ACHN (cell line): ENCODE measurements around the gene SLC6A11.

Experiments used
- DNase-seq: peaks from one replicate; pipeline ENCODE4 v3.0.0-alpha.2; 2015
- in situ Hi-C: cut with HindIII; loops from 2 replicates; pipeline ENCODE4 v1.10.0; 2017; ENCODE audit warnings: low sequenced_read_pairs, low pct_ligation_motif_present, low pct_unique_long_range_greater_than_20kb

Gene SLC6A11

DNA sequence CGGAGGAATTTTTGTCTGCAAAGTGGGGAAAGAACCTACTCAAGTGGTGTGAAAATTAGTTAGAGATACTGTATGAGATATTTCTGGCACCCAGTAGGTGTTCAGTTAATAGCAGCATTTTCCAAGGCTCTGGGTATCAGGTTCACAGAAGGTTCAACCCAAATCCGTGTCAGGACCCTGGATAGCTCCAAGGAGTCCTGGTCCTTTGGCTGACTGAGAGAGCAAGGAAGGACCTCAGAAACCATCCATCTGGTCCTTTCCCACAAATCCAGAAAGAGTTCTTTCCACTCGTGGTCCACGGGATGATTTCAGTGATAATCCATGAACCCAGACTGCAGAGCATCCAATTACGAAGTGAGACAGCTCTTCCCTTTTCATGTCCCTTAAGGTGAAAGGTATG is 51.4 kb downstream of the SLC6A11 start:
- in situ Hi-C loops = no loop called here
- DNase-seq = peak; percentile 15

DNA sequence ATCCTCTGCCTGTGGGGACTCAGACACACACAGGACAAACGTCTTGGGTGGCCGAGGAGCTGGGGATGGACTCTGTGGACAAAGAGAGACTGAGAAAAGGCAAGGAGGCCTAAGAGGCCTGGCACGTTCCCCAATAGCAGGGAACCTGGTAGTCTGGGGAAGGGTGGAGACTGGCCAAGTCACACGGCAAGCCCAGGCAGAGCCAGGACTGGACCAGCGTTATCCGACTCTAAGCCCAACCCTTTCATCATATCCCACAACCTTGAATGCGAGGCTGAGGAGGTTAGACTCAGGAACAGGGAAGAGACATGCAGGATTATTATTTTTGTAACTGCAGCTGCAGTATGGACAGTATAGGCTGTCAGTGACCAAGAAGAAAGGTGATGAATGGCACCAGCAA is 53.4 kb downstream of the SLC6A11 start:
- no peak for DNase-seq
- in situ Hi-C loops = no loop called here

DNA sequence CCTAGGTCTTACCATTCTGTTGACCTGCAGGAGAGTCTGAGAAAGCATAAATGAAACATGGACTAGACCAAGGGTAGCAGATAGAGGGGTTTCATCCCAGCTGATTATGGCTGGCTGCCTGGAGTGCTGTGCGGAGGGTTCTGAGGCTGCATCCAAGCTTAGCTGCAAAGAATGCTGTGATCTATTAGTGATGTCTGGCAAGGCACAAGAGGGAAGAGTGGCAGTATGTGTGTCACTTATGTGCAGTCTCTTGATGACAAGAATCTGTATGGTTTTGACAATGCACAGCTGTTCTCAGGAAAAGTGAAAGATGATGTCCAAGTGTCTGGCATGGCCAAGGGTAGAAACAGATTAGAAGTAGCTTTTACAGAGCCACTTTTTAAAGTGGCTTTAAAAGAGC is 54.3 kb downstream of the SLC6A11 start:
- DNase-seq = no peak
- in situ Hi-C loops = no loop called here

DNA sequence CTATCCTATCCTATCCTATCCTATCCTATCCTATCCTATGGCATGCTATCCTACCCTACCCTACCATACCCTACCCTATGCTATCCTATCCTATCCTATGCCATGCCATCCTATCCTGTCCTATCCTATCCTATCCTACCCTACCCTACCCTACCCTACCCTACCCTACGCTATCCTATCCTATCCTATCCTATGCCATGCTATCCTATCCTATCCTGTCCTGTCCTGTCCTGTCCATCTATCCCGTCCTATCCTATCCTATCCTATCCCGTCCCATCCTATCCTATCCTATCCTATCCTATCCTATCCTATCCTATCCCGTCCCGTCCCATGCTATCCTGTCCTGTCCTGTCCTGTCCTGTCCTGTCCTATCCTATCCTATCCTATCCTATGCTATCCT is 57.4 kb downstream of the SLC6A11 start:
- DNase-seq = no peak
- in situ Hi-C loops = no loop called here

DNA sequence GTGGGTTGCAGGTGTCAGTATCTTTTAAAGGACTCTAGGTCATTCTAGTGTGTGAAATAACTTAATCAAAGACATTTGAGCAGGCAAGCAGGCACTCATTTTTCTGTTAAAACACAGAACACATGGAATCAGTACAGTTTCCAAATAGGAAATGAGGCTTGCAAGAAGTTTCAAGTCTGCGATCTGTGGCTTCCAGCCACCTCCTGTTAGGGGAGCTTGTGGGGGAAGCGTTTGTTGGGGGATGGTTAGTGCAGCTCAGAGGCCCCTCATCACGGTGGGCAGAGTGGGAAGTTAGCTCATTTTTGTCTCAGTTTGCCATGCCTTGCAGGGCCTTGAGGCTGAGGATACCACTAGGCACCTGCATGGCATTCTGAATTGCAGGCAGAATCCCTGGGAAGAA is 59.9 kb downstream of the SLC6A11 start:
- no peak for DNase-seq
- in situ Hi-C loops = no loop called here

DNA sequence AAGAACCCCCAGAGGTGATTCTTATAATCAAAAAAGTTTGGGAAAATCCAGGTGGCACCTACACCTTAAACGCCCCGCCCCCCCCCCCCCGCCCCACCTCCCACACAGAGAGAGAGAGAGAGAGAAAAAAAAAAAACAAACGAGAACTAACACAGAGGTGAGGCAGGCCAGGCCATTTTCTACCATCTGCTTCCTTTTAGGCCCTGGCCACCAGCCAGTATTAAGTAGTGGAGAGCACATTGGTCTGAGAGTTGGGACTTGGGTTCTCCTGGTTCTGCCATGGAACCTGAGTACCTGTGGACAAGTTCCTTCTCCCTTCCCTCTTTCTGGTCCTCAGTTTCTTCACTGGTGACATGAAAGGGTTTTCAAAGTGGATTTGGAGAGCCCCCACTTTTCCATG is 60.6 kb downstream of the SLC6A11 start:
- in situ Hi-C loops = no loop called here

DNA sequence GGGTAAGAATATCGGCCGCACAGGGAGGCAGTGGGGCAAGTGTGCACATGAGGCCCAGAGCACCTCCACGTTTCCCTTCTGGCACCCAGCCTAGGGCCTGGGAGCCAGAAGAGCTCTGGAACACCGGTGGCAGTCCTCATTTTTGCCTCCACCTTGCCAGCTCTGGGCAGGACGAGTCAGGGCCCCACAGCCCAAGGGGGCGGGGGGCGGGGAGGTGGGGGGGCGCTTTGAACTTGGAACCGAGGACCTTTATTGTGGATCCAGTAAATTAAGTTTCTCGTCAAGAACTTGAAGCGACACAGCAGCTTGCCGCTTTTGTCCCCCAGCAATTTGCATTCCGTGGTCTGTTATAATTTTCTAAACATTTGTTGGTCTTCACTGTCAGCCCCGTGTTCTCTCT is 66.8 kb downstream of the SLC6A11 start:
- DNase-seq = no peak
- in situ Hi-C loops = no loop called here

More for the DNA sequence above, 60.6 kb downstream of the SLC6A11 start:
- no peak for DNase-seq

DNA sequence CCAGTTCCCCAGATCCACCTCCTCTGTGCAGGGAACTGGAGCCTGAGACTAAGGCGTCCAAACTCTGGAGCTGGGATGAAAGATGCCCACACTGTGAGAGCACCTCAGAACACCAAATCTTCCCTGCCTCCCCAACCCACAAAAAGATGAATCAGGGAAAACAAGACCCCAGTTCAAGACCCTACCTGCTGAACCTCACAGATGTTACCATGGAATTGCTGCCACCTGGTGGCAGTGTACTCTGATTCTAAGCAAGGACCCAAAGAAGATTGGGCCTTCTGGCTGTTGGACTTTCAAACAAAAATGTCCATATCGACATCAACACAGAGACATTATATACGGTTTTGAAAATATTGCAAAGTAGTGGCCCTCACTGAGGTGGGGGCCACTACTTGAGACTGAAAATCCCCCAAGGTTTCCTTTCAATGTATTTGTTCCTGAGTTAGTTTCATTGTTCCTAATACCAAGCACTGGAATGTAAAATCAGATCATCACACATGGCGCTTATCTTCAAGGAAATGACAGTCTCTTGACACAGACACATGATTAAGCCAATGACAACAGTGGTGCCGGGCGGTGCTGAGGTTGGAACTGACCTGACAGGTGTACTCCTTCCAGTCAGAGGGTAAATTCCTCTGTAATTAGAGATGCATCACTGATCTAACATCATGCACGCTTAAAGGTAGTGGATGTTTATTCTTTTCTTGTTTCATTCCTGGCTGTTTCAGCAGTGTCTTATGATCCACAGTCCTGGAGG is 67.6 kb downstream of the SLC6A11 start:
- in situ Hi-C loops = no loop called here

DNA sequence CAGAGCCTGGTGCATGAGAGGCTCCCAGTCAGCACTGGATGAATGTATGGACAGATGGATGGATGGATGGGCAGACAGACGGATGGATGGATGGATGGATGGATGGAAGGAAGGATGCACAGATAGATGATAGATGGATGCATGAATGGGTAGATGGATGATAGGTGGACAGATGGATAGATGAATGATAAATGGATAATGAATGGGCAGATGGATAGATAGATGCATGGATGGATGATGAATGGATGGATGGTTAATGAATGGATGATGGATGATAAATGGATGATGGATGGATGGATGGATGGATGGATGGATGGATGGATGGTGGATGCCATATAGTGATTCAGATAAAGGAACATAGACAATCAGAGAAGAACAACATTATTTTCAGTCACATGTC is 71.0 kb downstream of the SLC6A11 start:
- in situ Hi-C loops = no loop called here

More for the DNA sequence above, 67.6 kb downstream of the SLC6A11 start:
- DNase-seq = peak; percentile 11

DNA sequence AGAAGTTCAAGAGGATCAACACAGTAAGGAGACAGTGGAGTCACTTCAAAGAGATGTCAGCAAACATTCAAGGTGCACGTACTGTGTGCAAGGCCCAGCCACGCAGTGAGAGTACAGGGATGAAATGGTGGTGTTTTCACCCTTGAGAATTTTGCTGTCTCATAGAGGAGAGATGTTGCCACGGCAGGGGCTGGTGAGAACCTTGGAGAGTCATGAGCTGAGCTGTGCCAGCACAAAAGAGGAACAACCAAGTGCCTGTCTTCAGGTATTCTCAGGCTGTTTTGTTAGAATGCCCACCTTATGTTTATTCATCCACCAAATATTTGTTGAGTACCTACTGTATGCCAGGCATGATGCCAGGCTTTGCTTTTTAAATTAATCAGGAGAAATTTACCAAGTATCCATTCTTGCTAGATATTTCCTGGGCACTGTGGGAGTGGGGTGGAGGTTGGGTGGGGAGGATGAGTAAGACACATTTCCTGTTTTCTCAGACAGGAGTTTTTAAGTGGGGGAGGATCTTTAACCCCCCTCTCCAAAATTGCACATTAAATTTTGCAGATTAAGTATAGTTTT is 72.6 kb downstream of the SLC6A11 start:
- DNase-seq = no peak
- in situ Hi-C loops = no loop called here

More for the DNA sequence above, 71.0 kb downstream of the SLC6A11 start:
- DNase-seq = no peak

DNA sequence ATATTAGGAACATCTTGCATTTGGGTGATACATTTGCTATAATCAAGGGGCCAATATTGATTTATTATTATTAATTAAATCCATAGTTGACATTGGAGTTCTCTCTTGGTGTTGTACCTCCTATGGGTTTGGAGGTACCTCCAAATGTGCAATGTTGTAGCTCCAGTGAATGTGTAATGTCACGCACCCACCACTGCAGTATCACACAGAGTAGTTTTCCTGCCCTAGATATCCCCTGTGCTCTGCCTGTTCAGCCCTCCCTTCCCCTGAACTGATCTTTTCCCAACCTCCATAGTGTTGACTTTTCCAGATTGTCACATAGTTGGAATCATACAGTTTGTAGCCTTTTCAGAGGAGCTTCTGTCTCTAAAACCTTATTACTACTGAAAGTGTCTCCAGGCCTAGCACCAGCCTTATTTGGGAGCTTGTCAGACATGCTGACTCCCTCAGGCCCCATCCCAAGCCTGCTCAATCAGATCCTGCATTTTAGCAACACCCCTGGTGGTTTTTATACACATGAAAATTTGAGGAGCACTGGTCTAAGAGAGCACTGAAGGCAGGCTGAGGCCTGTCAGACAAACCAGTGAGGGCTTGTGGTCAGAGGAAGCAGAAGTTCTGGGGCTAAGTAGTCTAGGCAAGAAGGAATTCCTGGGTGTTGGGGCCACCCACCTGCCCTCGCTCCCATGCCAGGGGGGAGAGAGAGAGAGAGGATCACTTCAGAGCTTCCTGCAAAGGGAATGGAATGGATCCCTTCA is 73.4 kb downstream of the SLC6A11 start:
- DNase-seq = no peak
- in situ Hi-C loops = no loop called here

DNA sequence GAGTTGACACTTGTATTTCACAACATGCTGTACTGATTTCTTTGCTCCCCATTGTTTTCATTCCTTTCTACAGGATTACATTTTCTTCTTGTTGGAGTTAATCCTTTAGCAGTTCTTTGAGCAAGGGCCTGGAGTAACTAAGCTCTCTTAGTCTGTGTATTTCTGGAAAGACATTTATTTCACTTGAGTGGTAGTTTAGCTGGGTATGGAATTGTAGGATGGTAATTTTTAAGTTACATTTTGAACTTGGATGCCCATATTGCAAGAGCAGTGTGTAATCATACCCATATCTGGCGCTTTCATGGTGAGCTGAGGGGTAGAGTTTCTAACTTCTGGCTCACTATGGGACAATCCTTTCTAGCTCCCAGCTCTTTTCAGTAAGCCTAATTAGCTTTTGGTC is 74.6 kb downstream of the SLC6A11 start:
- in situ Hi-C loops = no loop called here
- no peak for DNase-seq

DNA sequence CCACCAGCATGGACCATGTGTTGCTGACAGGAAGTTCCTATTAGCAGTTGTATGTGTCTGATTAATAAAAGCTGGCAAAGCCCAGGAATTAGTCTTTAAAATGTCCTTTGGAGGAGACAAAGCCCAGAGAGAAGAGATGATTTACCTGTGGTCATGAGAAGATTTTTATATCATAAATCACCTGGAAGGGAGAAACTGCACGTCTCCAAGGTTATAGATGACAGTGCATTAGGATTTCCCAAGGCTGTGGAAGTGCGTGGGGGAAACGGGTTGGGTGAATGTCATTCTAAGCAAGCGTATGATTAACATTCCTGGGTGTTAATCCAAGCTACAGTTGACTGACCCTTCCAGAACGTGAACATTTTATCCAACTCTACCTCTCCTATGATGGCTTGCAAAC is 76.6 kb downstream of the SLC6A11 start:
- in situ Hi-C loops = no loop called here
- no peak for DNase-seq

DNA sequence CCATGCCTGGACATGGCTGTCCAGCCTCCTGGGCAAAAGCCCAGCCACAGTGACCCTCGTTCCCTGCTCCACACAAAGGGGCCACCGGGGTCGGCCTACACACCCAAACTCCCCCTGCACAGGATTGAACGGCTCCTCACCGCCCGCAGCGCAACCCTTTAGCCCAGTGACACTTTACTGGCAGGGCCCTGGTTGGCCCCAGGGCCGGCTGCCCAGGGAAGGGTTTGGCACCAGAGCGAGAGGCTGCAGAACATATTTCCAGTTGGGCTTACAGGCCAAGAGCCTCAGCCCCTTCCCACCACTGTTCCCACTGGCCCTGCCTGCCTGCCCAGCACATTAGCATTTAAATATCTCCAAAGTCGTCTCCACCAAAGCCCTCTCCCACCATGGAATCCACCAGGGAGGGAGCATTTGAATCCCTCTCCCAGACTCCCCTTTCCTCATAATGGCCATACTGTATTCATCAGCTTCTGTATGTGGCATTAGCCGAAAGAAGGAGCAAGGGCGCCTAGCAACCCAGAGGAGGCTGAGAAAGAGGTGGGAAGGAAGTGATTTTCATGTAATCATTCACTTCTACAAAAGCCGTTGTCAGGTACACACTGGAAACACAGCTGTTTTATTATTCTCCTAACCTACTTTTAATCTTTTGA is 85.4 kb downstream of the SLC6A11 start:
- in situ Hi-C loops = no loop called here
- no peak for DNase-seq

DNA sequence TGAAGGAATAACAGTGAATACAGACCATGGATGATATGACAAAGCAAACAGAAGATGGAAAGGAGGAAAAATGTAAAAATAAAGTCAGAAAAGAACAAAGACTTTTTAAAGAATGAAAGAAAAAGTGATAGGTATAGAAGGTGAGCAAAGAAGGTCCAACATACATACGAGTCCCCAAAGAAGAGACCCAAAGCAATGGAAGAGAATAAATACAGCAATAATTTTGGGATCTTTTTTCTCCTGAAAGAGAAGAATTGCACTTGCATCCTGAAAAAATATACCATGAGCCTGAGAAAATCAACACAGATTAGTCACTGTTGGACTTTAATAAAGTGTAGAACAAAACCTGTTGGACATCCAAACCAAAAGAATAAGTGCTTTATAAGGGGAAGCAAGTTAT is 91.2 kb downstream of the SLC6A11 start:
- DNase-seq = peak; percentile 2
- in situ Hi-C loops = no loop called here

DNA sequence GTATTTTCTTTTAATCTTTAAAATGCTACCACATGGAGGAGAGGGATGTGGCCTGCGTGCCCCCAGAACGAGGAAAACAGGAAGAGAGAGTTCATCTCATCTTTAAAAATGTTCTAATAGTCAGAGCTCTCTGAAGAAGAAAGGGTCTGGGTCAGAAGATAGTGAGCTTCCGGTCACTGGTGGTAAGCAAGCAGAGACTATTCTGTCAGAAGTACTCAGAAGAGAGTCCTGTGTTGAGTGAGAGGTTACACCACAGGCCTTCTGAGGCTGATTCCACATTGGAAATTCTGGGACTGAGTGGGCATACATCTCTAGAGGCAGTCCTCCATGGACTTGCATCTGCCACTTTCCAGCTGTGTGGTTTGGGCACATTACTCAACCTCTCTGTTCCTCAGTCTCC is 94.3 kb downstream of the SLC6A11 start:
- in situ Hi-C loops = no loop called here

DNA sequence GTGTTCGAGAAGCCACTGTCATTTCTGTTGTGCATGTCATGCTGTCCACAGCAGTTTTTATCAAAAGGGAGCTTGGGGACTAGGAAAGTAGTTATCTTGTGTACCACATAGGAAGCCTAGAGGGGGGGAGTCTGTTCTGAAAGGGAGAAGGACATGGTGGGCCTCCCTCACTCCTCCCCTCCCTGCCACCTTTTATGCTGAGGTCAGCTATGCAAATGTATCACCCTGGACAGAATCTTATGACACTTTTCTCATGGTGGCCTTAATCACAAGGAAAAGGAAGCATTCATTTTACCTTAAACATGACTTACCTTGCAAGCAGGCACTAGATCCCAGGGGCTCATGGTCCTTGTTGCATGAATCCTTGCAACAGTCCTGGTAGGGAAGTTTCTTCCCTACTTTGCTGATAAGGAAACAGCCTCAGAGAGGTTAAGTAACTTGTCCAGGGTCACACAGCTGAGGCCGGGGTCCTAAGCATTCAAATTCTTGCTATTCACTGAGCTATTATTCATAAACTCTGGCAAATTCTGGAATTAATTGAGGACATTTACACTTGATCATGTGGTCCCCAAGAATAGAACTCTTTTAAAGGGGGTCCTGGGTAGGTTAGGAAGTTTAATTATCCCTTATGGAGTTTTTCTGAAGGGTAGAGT is 95.4 kb downstream of the SLC6A11 start:
- in situ Hi-C loops = no loop called here
- no peak for DNase-seq

More for the DNA sequence above, 94.3 kb downstream of the SLC6A11 start:
- DNase-seq = no peak

DNA sequence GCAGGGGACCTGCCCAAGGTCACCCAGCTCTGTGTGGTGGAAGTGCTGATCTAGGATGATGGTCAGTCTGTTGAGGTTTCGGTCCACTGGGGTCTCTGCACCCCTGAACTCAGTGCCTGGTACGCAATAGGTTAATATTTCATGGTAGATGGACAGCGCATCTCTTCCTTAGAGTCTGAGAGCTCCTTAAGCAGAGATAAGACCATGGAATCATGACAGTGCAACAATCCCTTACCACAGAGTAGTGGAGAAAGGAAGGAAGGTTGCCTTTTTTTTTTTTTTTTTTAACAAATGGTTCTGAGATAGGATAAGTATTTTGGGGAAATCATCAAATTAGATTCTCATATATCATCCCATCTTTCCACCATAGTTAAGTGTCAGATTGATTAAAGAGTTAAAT is 96.8 kb downstream of the SLC6A11 start:
- DNase-seq = no peak
- in situ Hi-C loops = no loop called here

DNA sequence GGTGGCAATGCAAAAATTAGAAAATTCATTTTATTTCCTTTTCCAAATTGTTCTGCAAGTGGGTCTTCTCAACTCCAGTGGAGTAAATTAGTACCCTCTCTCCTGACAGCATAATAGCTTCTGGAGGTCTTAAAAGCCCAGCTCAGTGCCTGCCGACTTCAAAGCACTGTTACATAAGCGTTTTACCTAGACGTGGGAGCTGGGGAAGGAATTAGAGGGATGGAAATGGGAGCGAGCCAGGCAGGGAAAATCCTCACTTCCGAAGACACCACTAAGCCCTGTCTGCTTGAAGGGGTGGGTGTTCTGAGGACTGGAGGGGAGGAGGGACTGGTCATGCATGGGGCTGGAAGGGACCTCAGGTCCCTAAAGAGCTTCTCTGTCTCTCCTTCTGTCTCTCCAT is 99.3 kb downstream of the SLC6A11 start:
- DNase-seq = no peak
- in situ Hi-C loops = no loop called here
